GM18867 (cell line): ENCODE measurements around the gene KCNJ12.
"Not testable (repeated sequence)": the region's sequence is repeated elsewhere in the genome, so short reads cannot be mapped to it uniquely, and the experiment has no call there.

Experiments used
- ATAC-seq: cut with Tn5 transposase; IDR thresholded peaks from one replicate; pipeline ENCODE4 v1.9.1; 2021; ENCODE audit warnings: mild to moderate bottlenecking, moderate library complexity; ENCODE audit not compliant: unreplicated experiment

Gene KCNJ12

DNA sequence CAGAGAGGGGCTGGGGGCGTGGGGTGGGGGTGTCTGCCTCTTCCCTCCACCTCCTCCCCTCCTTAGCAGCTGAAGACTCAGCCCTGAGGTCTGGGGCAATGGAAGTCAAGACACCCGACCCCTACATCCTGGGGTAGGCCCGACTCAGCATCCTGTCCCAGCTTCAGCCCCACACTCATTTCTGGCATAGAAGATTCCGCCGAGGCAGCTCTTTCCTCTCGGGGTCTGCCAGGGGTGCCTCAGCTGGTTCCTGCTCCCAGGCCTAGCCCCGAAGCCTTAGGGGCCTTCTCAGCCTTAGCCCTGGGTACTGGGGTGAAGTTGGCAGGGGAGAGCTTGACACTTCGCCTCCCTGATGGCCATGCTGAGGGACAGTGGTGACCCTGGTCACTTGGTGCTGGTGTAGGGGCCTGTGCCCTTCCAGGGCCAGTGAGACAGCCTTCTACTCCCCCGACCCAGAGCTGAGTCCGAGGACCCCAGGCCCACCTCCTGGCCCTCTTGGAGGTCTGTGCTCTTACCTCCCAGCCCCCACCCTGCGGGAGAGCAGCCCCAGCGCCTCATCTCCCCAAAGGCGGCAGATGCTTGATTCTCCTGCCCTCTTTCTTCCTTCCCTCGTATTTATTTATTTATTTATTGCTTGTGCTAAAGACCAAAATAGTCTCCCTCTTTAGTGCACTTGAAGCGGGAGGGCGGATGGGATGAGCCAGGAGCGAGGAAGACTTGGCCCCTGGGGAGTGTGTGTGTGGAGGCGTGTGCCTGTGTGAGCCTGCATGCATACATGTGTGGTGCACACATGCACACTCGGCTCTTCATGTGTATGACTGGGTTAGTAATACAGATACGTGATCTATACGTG lies 42.5 kb downstream of the KCNJ12 start:
- ATAC-seq = no peak

DNA sequence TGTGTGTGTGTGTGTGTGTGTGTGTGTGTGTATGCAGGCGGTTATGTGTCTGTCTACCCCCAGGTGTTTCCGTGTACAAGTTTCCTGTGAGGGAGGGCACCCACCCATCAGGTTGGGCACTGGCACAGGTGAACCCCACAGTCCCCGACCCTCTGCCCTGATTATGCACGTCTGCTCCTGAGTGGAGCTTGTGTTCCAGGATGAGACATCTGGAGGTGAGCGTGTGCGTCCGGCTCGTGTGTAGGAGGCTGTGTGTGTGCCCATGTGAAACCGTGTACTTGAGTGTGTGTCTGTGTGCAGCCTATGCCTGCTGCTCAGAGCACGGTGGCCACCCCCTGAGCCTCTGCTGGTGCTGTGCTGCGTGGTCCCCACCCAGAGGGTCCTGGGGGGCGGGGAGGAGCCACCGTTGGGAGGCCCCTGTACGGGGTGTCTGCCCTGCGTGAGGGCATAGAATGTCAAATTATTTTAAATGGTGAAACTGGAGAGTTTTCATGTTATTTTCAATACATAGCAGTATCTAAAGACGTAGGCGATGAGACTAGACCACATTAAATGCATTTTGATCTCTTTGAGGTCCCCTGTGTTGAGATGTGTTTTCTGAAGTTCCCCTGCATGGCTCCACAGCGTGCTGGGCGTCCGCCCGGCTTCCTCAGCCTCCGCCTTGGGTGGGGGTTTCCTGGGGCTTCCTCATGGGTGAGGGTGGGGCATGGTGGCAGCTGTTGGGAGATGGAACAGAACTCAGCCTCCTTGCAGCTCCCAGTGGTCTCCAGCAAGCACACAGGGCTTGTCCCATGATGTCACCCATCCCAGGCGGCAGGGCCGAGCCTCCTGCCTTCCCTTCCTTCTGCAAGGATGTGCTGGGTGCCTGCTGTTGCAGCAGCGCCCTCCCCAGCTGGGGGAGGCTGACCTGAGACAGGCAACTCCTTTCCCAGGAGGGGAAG lies 43.4 kb downstream of the KCNJ12 start:
- no peak for ATAC-seq

GRCh38 chr17:21420503-21421090 lies 44.4 kb downstream of the KCNJ12 start:
- not testable (repeated sequence) for ATAC-seq

GRCh38 chr17:21421421-21422310 lies 45.5 kb downstream of the KCNJ12 start:
- not testable (repeated sequence) for ATAC-seq

DNA sequence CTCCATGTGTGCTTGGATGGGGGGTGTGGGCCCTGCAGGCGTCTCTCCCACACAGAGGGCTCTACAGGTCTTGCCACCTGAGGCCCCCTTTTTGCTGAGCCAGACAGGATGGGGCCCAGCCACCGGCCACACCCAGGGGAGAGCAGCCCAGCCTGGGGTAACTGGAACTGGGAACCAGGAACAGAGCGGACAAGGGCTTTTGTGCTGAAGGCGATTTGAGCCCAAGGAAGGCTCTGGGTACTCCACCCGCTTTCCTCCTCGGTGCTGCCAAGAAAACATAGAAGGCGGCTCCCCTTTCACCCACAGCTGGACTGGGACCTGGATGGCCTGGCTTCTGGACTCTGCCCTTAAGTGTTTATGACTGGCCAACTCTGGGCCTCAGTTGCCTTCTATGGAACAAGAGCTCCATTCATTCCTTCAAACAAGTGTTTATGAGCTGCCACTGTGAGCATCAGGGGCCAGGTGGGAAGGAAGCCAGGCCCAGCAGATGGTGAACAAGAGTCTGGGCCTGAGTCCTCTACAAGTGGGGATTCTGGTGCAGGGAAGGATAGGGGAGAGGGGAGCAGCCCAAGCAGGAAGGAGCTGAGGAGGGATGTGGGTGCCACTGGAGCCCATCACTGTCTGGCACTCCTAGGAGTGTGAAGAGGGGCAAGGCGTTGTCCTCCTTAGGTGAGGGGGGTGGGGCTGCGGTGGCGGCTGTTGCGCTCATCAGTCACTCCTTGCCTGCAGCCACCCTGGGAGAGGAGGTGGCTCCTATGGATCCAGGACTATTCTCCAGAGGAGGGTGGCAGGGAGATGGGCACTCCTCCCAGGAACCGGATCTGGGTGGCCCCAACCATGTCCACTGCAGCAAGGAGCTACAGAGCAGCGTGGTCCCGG lies 46.4 kb downstream of the KCNJ12 start:
- not testable (repeated sequence) for ATAC-seq

- ATAC-seq = not testable (repeated sequence)
Observed at GRCh38 chr17:21423190-21423493, 47.0 kb downstream of the KCNJ12 start.

GRCh38 chr17:21424697-21425096 lies 48.5 kb downstream of the KCNJ12 start:
- ATAC-seq = not testable (repeated sequence)

DNA sequence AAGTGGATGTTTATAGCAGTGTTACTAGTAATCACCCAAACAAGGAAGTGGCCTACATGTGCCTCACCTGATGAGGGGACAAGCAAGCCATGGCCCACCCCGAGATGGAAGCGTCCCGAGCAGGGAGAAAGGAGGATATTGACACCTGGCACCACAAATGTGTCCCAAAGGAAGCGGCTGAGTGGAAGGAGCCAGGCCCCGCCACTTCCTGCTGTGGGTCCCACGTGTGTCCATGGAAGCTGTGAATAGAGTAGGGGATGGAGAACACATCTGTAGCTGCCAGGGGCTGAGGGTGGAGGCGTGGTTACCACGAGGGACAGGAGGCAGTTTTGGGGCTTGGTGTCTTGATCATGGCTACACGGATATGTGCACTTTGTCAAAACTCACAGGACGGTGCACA lies 49.2 kb downstream of the KCNJ12 start:
- ATAC-seq = no peak

- no peak for ATAC-seq
Observed at GRCh38 chr17:21425736-21426135, 49.6 kb downstream of the KCNJ12 start.

DNA sequence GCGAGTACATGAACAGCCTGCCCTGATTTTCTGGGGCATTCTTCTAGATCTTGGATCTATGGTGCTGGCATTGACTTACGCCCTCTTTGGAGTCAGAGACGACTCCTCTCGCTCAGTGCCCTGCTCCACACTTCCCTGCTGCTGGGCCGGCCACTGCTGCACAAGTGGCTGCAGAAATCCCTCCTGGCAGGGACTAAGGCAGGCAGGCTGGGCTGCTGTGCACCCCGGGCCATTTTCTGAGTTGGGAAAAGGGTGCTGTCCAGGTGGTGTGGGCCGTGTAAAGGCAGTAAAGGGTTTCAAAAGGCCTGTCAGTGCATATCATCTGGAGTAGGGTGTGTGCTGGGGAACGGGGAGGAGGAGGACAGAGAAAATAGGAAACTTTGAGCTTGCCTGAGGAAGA lies 50.1 kb downstream of the KCNJ12 start:
- ATAC-seq = not testable (repeated sequence)

GRCh38 chr17:21426876-21427275 lies 50.7 kb downstream of the KCNJ12 start:
- ATAC-seq = not testable (repeated sequence)

GRCh38 chr17:21427727-21428126 lies 51.6 kb downstream of the KCNJ12 start:
- not testable (repeated sequence) for ATAC-seq

DNA sequence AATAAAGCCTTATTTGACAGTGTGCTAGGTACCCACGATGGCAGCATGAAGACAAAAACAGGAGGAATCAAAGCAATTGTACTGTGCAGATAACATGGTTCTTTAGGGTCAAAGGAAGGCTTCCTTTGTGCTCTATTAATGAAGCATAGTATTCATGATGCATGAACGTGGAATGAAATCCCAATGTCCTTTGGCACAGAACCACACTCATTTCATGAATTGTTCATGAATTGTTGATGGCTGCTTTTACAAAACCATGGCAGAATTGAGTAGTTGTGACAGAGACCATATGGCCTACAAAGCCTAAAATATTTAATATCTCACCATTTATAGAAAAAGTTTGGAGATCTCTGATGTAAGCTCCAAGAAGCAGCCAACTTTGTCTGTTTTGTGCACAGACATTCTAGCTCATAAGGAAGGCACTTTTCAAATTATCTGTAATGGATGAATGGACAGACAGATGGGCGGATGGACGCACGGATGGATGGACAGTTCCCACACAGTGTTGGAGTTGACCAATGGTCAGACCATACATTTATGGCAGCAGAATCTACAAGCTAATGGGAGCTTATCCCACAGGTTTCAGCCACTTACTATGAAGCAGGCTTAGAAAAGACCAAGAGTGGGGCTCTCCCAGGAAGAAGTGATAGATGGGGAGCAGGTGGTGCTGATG lies 52.7 kb downstream of the KCNJ12 start:
- ATAC-seq = not testable (repeated sequence)

- not testable (repeated sequence) for ATAC-seq
Observed at GRCh38 chr17:21429921-21430628, 53.9 kb downstream of the KCNJ12 start.

DNA sequence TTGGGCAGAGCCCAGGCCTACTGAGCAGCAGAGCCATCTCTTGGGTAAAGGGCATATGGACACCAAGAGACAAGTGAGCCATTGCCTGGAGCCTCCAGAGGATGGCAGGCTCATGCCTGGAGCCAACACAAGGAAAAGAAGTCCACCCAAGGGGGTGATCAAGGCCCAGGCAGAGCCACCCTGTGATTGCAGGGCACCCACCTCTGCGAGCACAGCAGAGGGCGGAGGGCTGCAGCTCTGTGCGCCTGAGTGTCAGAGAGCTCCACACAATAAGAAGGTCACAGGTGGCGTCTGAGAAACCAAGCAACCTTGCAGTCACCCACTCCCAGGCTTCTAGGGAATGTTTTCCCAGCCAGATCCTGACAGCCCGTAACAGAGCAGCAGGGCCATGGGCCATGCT lies 57.8 kb downstream of the KCNJ12 start:
- not testable (repeated sequence) for ATAC-seq

DNA sequence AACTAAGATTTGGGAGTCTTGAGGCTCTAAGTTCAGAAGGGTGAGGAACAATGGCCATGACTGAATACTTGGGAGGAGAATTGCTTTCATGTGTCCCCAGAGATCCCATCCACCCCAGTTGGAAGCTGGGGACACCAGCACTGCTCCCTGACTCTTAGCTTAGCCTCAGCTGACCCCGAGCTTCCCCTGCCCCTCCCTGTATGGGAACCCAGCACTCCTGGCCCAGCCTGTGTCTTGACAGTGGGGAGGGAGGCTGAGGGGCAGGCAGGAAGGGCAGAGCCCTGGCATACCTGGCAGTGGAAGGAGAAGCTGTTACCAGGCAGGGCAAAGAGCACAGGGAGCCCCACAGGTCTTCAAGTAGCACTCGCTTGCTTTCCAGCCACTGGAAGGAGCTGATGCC lies 58.8 kb downstream of the KCNJ12 start:
- ATAC-seq = not testable (repeated sequence)

GRCh38 chr17:21436481-21436880 lies 60.3 kb downstream of the KCNJ12 start:
- not testable (repeated sequence) for ATAC-seq
